DND-41 (cell line): ENCODE measurements around the gene CYP2W1.

Source experiments
- ATAC-seq: fragments of 200-7000 bp; cut with Tn5 transposase; 3 replicates; pipeline ENCODE4 v1.9.1; 2021; ENCODE audit warnings: low read depth; ENCODE audit not compliant: insufficient read depth
- DNase-seq: peaks from one replicate; pipeline ENCODE4 v3.0.0-alpha.2; 2020
- H2AFZ ChIP-seq: 2 replicates; pipeline ENCODE4 v1.6.0; 2012; ENCODE audit warnings: low read depth, low read length
- H3K27ac ChIP-seq: 2 replicates; pipeline ENCODE4 v1.5.1; 2012; ENCODE audit warnings: low read length, inconsistent platforms
- H3K27me3 ChIP-seq: fragments of 200-600 bp; sonication (generic); 2 replicates; pipeline ENCODE4 v1.6.0; 2012; ENCODE audit warnings: low read length, mild to moderate bottlenecking, inconsistent platforms; ENCODE audit not compliant: insufficient read depth, poor library complexity
- H3K36me3 ChIP-seq: 2 replicates; pipeline ENCODE4 v1.5.1; 2012; ENCODE audit warnings: low read length, inconsistent platforms; ENCODE audit not compliant: insufficient read depth
- H3K4me1 ChIP-seq: 2 replicates; pipeline ENCODE4 v1.5.1; 2012; ENCODE audit warnings: mild to moderate bottlenecking, low read length; ENCODE audit not compliant: insufficient read depth
- H3K4me2 ChIP-seq: 2 replicates; pipeline ENCODE4 v1.6.0; 2012; ENCODE audit warnings: mild to moderate bottlenecking, moderate library complexity, low read length, inconsistent platforms; ENCODE audit not compliant: insufficient read depth
- H3K4me3 ChIP-seq, 2 experiments: fragments of 200-600 bp in 1 of 2; shearing (Covaris generic) in 1 of 2; 2 replicates each; pipeline ENCODE4 v1.5.1; 2012 to 2016; ENCODE audit warnings: inconsistent platforms in 2 of 2, low read length in 2 of 2, mild to moderate bottlenecking in 2 of 2, low read depth in 1 of 2, moderate library complexity in 1 of 2
- H3K79me2 ChIP-seq: 2 replicates; pipeline ENCODE4 v1.6.0; 2012; ENCODE audit warnings: low read length, inconsistent platforms; ENCODE audit not compliant: insufficient read depth
- H3K9ac ChIP-seq: 2 replicates; pipeline ENCODE4 v1.6.0; 2012; ENCODE audit warnings: low read depth, mild to moderate bottlenecking, inconsistent platforms, low read length, moderate library complexity
- H3K9me3 ChIP-seq: 2 replicates; pipeline ENCODE4 v1.5.1; 2012; ENCODE audit warnings: low read length, moderate library complexity, mild to moderate bottlenecking, inconsistent platforms; ENCODE audit not compliant: insufficient read depth, severe bottlenecking
- H4K20me1 ChIP-seq: 2 replicates; pipeline ENCODE4 v1.6.0; 2012; ENCODE audit warnings: low read length; ENCODE audit not compliant: insufficient read depth
- CTCF ChIP-seq: IDR thresholded peaks from 2 replicates; pipeline ENCODE4 v1.5.1; 2012; ENCODE audit warnings: borderline replicate concordance, low read length, moderate library complexity, mild to moderate bottlenecking; ENCODE audit not compliant: poor library complexity, severe bottlenecking; ENCODE audit errors: extremely low read depth
- EZH2 ChIP-seq: IDR thresholded peaks from 3 replicates; pipeline ENCODE4 v1.6.1; 2012; ENCODE audit warnings: borderline replicate concordance, low read depth, mild to moderate bottlenecking, moderate library complexity, low read length, inconsistent platforms; ENCODE audit not compliant: severe bottlenecking

Gene CYP2W1

GRCh38 chr7:1019255-1019785 lies 36.3 kb downstream of the CYP2W1 start:
- Histone ChIP-seq H3K27ac (no peak overlapping the region), H3K9me3 (peaks cover 19% of the 10 kb centered on the region), H4K20me1 (peaks cover 10% of the 10 kb centered on the region; the same call in 1 of the 2 replicates), H3K4me3 (no peak overlapping the region), H3K4me1 (no peaks in the 10 kb centered on the region), H3K4me2 (no peak overlapping the region), H3K36me3 (no peaks in the 10 kb centered on the region), H2AFZ (no peak overlapping the region), H3K27me3 (no peaks in the 10 kb centered on the region), H3K79me2 (no peaks in the 10 kb centered on the region), H3K9ac (no peak overlapping the region)
- TF ChIP-seq CTCF, result no peak
- TF ChIP-seq EZH2, result no peak
- ATAC-seq, result no peak
- no peak for DNase-seq

GRCh38 chr7:1019789-1020610 lies 37.0 kb downstream of the CYP2W1 start:
- no peak overlapping the region for H3K9ac ChIP-seq
- no peak for DNase-seq
- no peak for TF ChIP-seq CTCF
- no peak for TF ChIP-seq EZH2
- H3K4me2 ChIP-seq, result no peak overlapping the region
- no peaks in the 10 kb centered on the region for H3K27me3 ChIP-seq
- H4K20me1 ChIP-seq, result peaks cover 5% of the 10 kb centered on the region; the same call in 1 of the 2 replicates
- no peaks in the 10 kb centered on the region for H3K79me2 ChIP-seq
- H3K4me1 ChIP-seq, result no peaks in the 10 kb centered on the region
- no peak for ATAC-seq
- H3K4me3 ChIP-seq, result no peak overlapping the region
- peaks cover 19% of the 10 kb centered on the region for H3K9me3 ChIP-seq
- H2AFZ ChIP-seq, result no peak overlapping the region
- no peaks in the 10 kb centered on the region for H3K36me3 ChIP-seq
- no peak overlapping the region for H3K27ac ChIP-seq

- TF ChIP-seq CTCF (peak; percentile 10), EZH2 (no peak)
- Histone ChIP-seq H3K4me2 (no peak overlapping the region), H3K9ac (no peak overlapping the region), H2AFZ (no peak overlapping the region), H3K36me3 (no peaks in the 10 kb centered on the region), H4K20me1 (peaks cover 8% of the 10 kb centered on the region), H3K4me3 (no peak overlapping the region), H3K27ac (no peak overlapping the region), H3K27me3 (no peaks in the 10 kb centered on the region), H3K9me3 (peaks cover 19% of the 10 kb centered on the region), H3K79me2 (no peaks in the 10 kb centered on the region), H3K4me1 (no peaks in the 10 kb centered on the region)
- DNase-seq (no peak), ATAC-seq (no peak)
Measured at GRCh38 chr7:1020849-1021251, 37.9 kb downstream of the CYP2W1 start.
